Measurements from ENCODE around the gene EPB41L5.
"Not testable (repeated sequence)": the region's sequence is repeated elsewhere in the genome, so short reads cannot be mapped to it uniquely, and the experiment has no call there.

EPB41L5 gene

DNA sequence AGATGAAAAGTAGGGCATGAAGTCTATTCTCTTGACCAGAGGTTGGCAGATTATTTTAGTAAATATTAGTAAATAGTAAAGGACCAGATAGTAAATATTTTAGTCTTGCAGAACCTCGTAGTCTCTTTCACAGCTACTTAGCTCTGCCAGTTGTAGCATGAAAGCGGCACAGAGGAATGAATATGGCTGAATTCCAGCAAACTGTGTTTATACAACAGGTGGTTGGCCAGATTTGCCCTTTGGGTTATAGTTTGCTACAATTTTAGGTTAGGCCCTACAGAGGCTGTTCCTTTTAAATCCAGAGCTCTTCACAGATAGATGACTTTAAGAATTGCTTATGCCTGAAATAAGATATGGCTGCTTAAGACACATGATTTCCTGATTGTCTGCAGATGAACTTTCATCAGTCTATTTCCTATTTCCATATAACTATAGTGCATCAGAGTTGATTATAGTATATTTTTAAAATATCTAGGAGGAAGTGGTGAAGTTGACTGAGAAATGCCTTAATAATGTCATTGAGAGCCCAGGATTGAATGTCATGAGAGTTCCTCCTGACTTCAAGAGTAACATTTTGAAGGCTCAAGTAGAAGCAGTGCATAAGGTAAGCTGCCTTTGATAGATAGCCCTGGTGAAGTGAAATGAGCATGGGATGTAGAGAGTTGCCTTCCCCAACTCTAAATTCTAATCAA, 129.8 kb downstream of the EPB41L5 start:
- no peak for DNase-seq

DNA sequence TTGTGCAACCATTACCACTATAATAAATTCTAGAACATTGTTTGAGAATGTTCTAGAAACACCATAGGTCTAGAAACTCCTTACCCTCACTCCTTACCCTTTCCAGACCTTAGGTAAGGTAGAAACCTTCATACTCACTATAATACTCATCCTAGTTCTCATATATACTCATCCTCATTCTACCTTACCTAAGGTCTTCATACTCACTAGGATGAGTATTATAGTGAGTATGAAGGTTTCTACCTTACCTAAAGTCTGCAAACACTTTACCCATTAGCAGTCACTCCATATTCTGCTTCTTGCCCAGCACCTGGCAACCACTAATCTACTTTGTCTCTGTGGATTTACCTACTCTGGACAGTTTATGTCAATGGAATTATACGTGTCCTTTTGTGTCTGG, 135.4 kb downstream of the EPB41L5 start:
- DNase-seq: no peak

DNA sequence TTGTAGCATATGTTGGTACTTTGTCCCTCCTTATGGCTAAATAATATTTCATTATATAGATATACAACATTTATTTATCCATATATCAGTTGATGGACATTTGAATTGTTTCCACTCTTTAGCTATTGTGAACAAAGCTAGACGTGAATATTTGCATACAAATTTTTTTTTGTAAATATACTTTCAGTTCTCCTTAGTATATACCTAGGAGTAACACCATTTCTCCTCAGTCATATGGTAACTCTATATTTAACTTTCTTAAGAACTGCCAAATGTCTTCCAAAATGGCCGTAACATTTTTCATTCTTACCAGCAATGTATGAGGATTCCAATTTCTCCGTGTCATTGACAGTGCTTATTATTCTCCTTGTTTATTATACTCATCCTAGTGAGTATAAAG, 135.8 kb downstream of the EPB41L5 start:
- DNase-seq: no peak

DNA sequence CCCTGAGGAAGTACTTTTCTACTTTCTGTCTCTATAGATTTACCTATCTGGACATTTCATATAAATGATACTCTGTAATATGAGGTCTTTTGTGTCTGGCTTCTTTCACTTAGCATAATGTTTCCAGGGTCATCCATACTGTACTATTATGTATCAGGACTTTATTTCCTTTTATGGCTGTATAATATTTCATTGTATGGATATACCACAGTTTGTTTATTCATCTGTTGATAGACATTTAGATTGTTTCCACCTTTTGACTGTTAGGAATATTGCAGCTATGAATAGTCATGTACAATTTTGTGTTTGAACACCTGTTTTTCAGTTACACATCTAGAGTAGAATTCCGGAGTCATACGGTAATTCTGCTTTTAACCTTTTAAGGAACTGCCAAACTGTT, 136.5 kb downstream of the EPB41L5 start:
- no peak for DNase-seq

DNA sequence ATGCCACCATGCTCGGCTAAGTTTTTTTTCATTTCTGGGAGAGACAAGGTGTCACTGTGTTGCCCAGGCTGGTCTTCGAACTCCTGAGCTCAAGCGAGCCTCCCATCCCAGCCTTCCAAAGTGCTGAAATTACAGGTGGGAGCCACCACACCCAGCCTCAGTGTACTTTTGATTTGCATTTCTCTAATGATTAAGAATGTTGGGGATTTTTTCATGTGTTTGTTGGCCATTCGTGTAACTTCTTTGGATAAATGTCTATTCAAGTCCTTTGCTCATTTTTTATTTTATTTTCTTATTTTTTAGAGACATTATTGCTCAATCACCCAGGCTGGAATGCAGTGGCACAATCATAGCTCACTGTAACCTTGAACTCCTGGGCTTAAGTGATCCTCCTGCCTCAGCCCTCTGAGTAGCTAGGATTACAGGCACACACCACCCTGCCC, 137.2 kb downstream of the EPB41L5 start:
- DNase-seq: no peak

DNA sequence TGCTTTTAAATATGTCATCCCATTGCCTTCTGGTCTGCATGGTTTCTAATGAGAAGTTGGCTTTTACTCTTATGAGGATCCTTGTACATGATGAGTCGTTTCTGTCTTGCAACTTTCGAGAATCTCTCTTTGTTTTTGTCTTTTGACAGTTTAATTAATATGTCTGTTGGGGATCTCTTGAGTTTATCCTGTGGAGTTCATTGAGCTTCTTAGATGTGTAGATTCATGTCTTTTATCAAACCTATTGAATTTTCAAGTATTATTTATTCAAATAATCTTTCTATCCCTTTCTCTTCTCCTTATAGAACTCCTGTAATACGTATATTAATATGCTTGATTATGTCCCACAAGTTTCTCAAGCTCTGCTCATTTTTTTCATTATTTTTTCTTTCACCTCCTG, 142.4 kb downstream of the EPB41L5 start:
- DNase-seq: no peak

DNA sequence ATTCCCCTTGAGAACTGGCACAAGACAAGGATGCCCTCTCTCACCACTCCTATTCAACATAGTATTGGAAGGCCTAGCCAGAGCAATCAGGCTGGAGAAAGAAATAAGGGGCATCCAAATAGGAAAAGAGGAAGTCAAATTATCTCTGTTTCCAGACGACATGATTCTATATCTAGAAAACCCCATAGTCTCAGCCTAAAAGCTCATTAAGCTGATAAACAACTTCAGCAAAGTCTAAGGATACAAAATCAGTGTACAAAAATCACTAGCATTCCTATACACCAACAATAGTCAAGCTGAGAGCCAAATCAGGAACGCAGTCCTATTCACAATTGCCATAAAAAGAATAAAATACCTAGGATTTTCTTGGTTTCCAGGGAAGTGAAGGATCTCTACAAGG, 145.8 kb downstream of the EPB41L5 start:
- DNase-seq: not testable (repeated sequence)

DNA sequence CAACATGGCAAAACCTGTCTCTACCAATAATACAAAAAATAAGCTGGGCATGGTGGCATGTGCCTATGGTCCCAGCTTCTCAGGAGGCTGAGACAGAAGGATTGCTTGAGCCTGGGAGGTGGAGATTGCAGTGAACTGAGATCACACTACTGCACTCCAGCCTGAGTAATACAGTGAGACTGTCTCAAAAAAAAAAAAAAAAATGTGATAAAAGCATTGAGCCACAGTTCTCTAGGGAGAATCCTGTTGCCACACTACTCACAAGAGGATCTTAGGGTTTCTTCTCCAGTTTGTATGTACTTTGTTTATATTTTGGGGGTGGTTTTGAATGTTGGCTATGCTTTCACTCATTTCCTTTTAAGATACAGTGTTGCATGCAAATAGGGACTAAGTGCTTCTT, 148.3 kb downstream of the EPB41L5 start:
- DNase-seq: no peak

DNA sequence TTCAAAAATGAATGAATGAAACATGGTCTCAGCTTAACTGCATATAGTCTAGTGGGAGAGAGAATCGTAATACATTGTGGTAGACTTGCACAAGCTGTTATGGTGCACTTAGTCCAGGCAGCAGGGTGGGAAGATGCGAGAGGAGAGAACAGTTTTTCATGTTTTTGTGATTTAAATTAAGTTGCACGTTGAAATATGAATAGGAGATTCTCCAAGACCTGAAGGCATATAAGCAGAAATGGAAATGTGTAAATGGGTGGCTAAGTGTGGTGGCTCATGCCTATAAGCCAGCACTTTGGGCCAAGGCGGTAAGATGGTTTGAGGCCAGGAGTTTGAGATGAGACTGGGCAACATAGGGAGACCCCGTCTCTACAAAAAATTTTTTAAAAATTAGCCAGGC, 149.8 kb downstream of the EPB41L5 start:
- no peak for DNase-seq

DNA sequence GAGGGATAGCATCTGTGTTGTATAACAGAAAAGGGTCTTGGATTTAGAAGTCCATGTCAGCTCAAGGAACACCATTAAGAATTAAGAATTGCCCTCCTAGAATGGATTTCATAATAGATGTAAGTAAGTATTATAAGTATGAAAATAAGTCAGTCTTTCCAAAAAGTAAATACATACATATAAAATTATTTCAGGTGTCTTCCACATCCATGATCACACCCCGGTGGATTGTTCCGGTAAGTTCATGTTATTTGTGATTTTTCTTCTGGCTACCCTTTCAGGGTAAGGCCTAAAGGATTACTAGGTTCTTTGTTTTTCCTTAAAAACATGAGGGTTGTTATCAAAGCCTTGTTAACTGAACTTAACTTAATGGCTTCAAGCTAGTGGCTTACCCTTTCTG, 154.4 kb downstream of the EPB41L5 start:
- DNase-seq: no peak

DNA sequence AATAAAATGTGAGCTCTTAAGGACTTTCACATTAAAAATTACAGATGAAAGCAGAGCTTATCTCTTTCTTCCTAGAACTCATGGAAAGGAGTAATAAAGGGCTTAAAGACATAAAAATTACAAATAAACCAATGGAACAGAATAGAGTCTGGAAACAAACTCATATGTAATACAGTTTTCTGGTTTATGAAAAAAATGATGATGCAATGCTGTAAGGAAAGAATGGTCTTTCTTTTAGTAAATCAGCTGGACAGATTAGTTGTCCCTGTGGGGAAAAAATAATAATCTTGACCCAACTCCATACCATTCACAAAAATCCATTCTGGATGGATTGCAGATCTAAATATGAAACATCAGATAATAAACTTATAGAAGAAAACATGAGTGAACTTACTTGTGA, 156.1 kb downstream of the EPB41L5 start:
- DNase-seq: no peak

DNA sequence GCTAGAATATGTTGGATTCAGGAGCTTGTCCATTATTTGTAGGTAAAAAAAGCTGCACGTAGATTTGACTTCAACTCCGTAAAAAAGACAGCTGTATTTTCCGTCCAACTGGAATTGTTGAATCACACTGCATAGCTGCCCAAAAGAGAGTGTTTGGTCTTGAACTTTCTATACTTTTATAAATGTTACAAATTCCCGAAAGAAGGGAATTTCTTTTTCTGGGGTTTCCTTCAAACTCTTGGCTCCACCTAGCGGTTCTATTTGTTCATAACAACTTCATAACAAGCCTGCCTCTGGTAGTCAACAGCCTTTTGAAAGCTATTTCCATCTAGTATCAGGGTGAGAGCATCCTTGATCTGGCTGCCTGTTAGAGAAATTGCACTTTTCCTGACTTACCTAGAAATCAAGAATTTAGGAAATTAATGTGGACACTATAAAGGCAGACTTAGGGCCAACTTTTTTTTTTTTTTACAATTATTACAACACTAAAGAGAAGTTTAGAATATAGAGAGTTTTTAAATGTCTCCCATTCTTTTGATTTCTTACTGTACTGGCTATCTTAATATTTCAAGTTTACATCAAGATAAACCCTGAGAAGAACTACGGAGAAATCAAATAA, 162.2 kb downstream of the EPB41L5 start:
- DNase-seq: no peak

DNA sequence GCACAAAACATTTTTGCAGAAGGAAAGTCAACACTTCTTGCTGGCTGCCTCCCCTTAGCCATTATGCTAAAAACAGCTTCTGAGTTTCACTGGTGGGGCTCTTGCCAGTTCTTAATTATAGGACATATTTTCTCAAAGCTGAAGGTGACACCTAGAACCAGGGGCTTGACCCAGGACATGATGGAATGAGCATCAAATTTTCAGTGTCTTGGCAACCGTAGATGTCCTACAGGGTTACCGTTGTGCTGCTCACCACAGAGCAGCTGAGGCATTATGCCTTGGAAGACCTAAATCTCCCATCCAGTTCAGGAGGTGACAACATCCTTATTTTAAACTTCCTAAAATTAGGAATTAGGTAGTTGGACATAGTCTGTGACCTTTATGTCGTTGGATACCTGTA, 163.6 kb downstream of the EPB41L5 start:
- no peak for DNase-seq

DNA sequence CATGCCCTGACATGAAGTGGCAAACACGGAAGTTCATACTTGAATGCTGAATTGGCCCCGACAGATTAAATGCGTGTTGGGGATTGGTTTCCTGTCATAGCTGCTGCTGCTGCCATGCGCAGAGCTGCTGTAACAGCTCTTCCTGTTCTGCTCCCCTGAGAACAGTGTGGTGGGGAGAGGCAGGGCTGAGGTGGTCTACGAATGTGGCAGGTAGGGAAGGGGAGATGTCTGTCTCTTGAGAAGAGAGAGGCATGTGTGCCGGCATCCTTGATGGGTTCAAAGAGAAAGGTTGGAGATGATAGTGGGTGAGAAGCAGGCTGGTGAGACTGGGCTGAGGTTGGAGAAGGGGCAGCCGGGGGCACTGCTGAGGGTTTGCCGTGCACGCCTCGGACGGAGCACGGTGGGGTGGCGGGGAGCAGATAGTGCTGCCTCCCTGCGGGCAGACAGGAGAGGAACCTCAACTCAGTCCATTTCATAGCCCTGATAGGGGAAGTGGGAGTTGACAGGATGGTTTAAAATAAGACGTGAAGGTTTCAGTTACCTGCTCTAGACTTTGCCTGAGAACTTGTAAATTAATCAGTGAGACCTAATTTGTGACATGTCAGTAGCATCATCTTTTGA, 164.2 kb downstream of the EPB41L5 start:
- DNase-seq: peak; percentile 66

DNA sequence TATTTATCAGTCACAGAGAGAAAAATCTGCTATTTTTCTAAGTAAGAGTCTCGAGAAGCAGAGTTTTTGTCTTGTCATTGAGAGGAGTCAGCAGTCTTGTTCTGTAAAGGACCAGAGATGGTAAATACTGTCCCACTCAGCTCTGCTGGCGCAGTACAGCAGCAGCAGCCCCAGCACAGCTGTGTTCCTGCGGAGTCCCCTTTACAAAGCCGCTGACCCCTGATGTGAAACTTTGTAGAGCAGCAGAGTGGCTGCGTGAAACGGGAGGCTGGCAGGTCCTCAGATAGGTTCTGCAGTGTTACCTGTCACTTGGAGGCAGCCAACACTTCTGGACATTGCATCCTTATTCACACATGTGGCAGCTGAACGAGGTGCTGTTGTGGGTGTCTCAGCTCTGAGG, 165.1 kb downstream of the EPB41L5 start:
- DNase-seq: no peak

DNA sequence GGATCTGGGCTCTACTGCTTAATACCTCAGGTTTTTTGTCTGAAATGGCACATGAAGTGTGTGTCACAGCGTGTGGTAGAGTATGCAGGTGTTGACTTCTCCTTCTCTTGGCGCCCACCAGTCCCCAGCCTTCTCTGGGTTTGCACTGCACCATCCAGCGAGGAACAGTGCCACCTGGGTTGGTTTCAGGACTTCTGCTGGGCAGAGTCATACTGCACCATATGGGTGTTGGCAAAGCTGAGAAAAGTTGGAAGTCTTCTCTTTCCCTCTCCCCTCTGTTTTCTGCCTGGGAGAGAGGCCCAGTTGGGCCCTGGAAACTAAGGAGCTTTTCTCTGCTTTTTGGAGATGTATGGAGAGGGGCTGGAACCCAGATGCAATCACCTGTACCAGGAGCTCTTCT, 166.5 kb downstream of the EPB41L5 start:
- no peak for DNase-seq

DNA sequence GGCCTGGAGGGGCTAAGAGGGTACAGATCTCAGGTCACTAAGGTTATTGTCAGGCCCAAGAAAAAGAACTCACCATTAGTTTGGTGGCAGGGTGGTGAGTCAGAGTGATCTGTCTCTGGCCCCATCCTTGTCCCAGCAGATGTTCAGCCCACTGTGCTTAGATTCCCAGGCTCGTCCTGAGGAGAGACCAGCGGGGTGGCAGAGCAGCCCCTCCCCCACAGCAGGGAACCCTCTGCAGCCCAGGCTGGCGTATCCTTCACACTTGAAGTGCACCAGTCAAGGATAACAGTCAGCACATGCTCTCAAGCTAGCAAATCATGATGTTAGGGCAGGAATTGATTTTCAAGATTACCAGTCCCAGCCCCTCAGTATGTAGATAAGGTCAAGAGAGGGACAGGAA, 167.2 kb downstream of the EPB41L5 start:
- DNase-seq: no peak

DNA sequence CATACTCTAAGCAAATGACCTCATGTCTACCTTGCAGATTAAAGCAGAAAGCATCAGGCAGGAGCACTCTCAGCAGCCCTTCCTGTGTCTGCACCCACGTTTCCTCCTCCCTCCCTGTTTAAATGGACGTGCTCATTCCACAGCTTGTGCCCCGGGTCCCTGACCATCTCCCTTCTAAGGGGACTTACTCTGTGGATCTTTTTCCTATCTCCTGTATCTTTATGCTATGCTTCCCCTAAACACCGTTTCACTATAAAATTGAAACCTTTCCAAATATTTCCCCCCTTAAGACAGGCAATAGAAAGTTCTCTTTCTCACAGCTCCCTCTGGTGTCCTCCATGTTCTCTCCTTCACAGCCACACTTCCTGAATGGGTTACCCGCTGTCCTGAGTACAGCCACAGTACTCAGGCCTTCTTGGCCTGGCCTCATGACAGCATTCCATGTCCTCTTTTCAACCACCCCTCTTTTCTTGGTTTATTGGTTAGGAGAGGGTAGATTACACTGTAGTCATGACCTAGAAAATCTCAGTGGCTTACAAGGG, 169.2 kb downstream of the EPB41L5 start:
- DNase-seq: no peak

DNA sequence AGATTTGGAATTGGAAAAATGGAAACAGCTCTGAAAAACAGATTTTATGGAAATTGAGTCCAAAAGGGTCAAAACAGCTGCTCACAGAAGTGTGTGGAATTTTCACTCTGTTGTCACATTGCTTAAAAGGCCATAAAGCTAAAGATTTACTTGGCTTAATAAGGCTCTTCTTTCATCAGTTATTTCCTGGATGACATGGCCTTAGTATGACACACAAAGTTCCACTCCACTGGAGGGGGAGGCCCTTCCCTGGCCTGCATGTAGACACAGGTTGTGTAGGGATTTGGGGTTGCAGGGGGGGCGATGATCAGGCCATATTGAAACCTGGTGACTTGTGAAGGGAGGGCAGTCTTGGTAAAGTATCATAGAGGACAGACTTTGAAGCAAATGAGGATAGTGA, 176.3 kb downstream of the EPB41L5 start:
- DNase-seq: no peak

DNA sequence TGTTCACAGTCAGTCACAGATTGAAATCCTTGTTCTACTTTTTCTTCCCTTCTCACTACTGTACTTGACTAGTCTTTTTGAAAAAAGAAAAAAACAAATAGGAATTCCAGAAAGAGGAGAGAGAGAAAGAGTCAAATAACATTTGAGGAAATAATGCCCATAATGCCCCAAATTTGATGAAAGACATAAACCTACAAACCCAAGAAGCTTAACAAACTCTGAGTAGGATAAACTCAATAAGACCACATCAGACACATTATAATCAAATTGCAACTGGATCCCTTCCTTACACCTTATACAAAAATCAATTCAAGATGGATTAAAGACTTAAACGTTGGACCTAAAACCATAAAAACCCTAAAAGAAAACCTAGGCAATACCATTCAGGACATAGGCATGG, 179.4 kb downstream of the EPB41L5 start:
- no peak for DNase-seq

DNA sequence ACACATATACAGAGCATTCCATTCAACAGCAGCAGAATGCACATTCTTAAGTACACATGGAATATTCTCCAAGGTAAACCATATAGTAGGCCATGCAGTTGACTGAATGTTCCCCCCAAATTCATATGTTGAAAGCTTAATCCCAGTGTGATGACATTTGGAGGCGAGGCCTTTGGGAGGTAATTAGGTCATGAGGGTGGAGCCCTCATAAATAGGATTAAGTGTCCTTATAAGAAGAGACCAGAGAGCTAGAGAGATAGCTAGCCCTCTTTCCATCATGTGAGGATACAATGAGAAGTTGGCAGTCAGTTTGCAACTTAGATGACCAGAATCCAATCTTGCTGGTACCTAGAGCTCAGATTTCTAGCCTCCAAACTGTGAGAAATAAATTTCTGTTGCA, 182.7 kb downstream of the EPB41L5 start:
- DNase-seq: no peak

DNA sequence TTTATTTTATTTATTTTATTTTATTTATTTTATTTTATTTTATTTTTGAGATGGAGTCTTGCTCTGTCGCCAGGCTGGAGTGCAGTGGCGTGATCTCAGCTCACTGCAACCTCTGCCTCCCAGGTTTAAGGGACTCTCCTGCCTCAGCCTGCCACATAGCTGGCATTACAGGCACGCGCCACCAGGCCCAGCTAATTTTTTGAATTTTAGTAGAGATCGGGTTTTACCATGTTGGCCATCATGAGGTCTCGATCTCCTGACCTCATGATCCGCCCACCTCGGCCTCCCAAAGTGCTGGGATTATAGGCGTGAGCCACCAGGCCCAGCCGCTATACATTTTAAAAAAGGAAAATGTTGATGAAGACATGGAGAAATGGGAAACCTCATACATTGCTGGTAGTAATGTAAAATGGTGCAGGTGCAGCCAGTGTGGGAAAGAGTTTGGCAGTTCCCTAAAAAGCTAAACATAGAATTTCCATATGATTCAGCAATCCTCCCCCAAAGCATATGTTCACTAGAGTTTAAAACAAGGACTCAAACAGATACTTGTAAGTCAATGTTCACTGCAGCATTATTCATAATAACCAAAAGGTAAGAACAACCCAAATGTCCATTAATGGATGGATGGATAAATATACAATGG, 187.1 kb downstream of the EPB41L5 start:
- DNase-seq: not testable (repeated sequence)

DNA sequence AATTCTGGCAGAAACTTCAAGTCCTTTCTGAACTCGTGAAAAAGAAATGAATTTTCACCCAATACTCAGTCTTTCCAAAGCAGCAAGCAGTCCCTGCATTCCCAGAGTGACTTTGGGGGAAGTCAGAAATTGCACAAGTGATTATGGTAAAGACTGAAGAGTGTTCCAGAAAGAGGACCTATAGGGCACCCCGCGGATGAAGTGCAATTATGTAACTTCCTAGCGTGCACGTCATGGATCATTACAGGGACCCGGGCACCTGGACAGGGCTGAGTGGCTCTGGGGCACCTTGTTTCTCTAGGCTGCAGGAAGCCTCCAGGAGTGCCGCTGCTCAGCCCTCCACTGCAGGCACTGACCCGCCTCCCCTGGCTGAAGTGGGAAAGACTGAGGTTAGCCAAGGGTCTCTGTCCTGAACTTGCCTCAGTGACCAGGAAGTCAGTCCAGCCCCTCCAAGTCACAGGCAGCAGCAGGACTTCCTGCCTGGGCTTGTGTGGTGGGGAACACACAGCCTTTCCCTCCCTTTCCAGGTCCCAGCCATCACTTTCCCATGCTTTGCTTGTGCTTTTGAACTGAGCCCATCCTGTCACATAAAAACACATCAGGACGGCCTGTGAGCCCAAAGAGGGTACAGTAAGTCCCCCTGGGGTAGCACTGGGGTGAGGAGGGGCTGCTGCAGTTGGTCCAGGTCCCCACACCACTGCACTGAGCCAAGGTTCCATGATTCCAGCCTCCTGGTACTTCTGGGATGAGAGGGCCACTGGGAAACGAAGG, 190.6 kb downstream of the EPB41L5 start:
- DNase-seq: no peak
